ENCODE results near the gene CPLANE1.
A peak's percentile ranks its signal among the peaks of the same experiment; 100 is the strongest.
"Not testable (repeated sequence)": the region's sequence is repeated elsewhere in the genome, so short reads cannot be mapped to it uniquely, and the experiment has no call there.

CPLANE1 gene

GRCh38 chr5:37248970-37249814 is at the start of gene CPLANE1:
Gene CPLANE1, minus strand, starts transcription at chr5:37249376. Its CDS starts 1,678 bp downstream, at chr5:37247698.
- peak; percentile 55 for DNase-seq (ENCODE audit: low spot score)

- not testable (repeated sequence) for DNase-seq (ENCODE audit: low spot score)
These were observed 47.1 kb upstream of the CPLANE1 start for GRCh38 chr5:37296313-37296712.

GRCh38 chr5:37283214-37283820 is 34.1 kb upstream of the CPLANE1 start:
- DNase-seq (ENCODE audit: low spot score) = no peak

- no peak for DNase-seq (ENCODE audit: low spot score)
These were observed 26.3 kb upstream of the CPLANE1 start for GRCh38 chr5:37275511-37275910.

- no peak for DNase-seq (ENCODE audit: low spot score)
These were observed 23.3 kb upstream of the CPLANE1 start for GRCh38 chr5:37272511-37272910.

- DNase-seq (ENCODE audit: low spot score) = not testable (repeated sequence)
These were observed 18.9 kb upstream of the CPLANE1 start for GRCh38 chr5:37268100-37268499.

- DNase-seq (ENCODE audit: low spot score) = no peak
These were observed 6.7 kb upstream of the CPLANE1 start for GRCh38 chr5:37255774-37256358.

GRCh38 chr5:37254581-37254980 is 5.4 kb upstream of the CPLANE1 start:
- no peak for DNase-seq (ENCODE audit: low spot score)

GRCh38 chr5:37251665-37252064 is 2.5 kb upstream of the CPLANE1 start:
- no peak for DNase-seq (ENCODE audit: low spot score)

- DNase-seq (ENCODE audit: low spot score) = peak; percentile 5
These were observed 614 bp upstream of the CPLANE1 start for GRCh38 chr5:37249815-37250164.

GRCh38 chr5:37248421-37248969 is 681 bp downstream of the CPLANE1 start:
- peak; percentile 2 for DNase-seq (ENCODE audit: low spot score)

- DNase-seq (ENCODE audit: low spot score) = no peak
These were observed 1.7 kb downstream of the CPLANE1 start for GRCh38 chr5:37247496-37247895.

- no peak for DNase-seq (ENCODE audit: low spot score)
These were observed 2.1 kb downstream of the CPLANE1 start for GRCh38 chr5:37247036-37247435.

- DNase-seq (ENCODE audit: low spot score) = no peak
These were observed 14.9 kb downstream of the CPLANE1 start for GRCh38 chr5:37234288-37234687.

GRCh38 chr5:37226377-37226776 is 22.8 kb downstream of the CPLANE1 start:
- DNase-seq (ENCODE audit: low spot score) = no peak

GRCh38 chr5:37222181-37222580 is 27.0 kb downstream of the CPLANE1 start:
- no peak for DNase-seq (ENCODE audit: low spot score)

- not testable (repeated sequence) for DNase-seq (ENCODE audit: low spot score)
These were observed 28.8 kb downstream of the CPLANE1 start for GRCh38 chr5:37220426-37220825.

- not testable (repeated sequence) for DNase-seq (ENCODE audit: low spot score)
These were observed 29.8 kb downstream of the CPLANE1 start for GRCh38 chr5:37219384-37219783.

- DNase-seq (ENCODE audit: low spot score) = no peak
These were observed 31.2 kb downstream of the CPLANE1 start for GRCh38 chr5:37217976-37218375.

GRCh38 chr5:37214550-37214949 is 34.6 kb downstream of the CPLANE1 start:
- DNase-seq (ENCODE audit: low spot score) = no peak

- DNase-seq (ENCODE audit: low spot score) = no peak
These were observed 37.1 kb downstream of the CPLANE1 start for GRCh38 chr5:37212096-37212495.

- no peak for DNase-seq (ENCODE audit: low spot score)
These were observed 37.5 kb downstream of the CPLANE1 start for GRCh38 chr5:37211661-37212060.
